GM18858 (cell line): ENCODE results near the gene APOL6.

Experiments used
- ATAC-seq: cut with Tn5 transposase; IDR thresholded peaks from one replicate; pipeline ENCODE4 v1.9.1; 2021; ENCODE audit not compliant: unreplicated experiment

The APOL6 gene

GRCh38 chr22:35711336-35711735 is 63.1 kb downstream of the APOL6 start:
- no peak for ATAC-seq

GRCh38 chr22:35712672-35713071 is 64.4 kb downstream of the APOL6 start:
- ATAC-seq, result no peak

- ATAC-seq, result no peak
These were observed 69.3 kb downstream of the APOL6 start, which contains the start of gene APOL5 for GRCh38 chr22:35717572-35717971. TSS of gene APOL5 (plus strand) at chr22:35717872. CDS start at chr22:35717872, 0 bp downstream.
